SK-N-SH (cell line): ENCODE measurements around the gene SPEM1.

Source experiments
- CTCF ChIP-seq: fragments of 200-600 bp; sonication (generic); IDR thresholded peaks from 2 replicates; pipeline ENCODE4 v1.6.1; 2017; ENCODE audit warnings: antibody characterized with exemption, mild to moderate bottlenecking, moderate library complexity
- EZH2phosphoT487 ChIP-seq: fragments of 200-600 bp; sonication (generic); IDR thresholded peaks from 2 replicates; pipeline ENCODE4 v1.6.1; 2017; ENCODE audit warnings: low read depth, mixed run types, mild to moderate bottlenecking, antibody characterized with exemption, moderate library complexity, borderline replicate concordance
- FOXM1 ChIP-seq: IDR thresholded peaks from 2 replicates; pipeline ENCODE4 v1.4.0; 2012; ENCODE audit warnings: low read depth, mild to moderate bottlenecking
- IRF3 ChIP-seq: fragments of 150-350 bp; IDR thresholded peaks from 2 replicates; pipeline ENCODE4 v1.6.1; 2016; ENCODE audit warnings: mild to moderate bottlenecking, low read depth, low read length
- MAX ChIP-seq: IDR thresholded peaks from 2 replicates; pipeline ENCODE4 v1.4.0; 2012; ENCODE audit warnings: low read depth
- POLR2AphosphoS5 ChIP-seq: IDR thresholded peaks from 2 replicates; pipeline ENCODE4 v1.6.1; 2012; ENCODE audit warnings: low read depth, low read length
- RFX5 ChIP-seq: IDR thresholded peaks from 2 replicates; pipeline ENCODE4 v1.6.1; 2012; ENCODE audit warnings: mild to moderate bottlenecking, improper control_type of control experiment, low read length
- TCF12 ChIP-seq: IDR thresholded peaks from 2 replicates; pipeline ENCODE4 v1.4.0; 2012
- TEAD4 ChIP-seq: IDR thresholded peaks from 2 replicates; pipeline ENCODE4 v1.4.0; 2012; ENCODE audit warnings: mild to moderate bottlenecking, borderline replicate concordance; ENCODE audit not compliant: insufficient read depth

GRCh38 chr17:7408863-7409262 lies 11.3 kb upstream of the SPEM1 start:
- no peak for TF ChIP-seq TEAD4
- TF ChIP-seq EZH2phosphoT487, result no peak
- no peak for TF ChIP-seq POLR2AphosphoS5
- TF ChIP-seq CTCF, result no peak
- TF ChIP-seq TCF12, result no peak
- TF ChIP-seq IRF3, result no peak
- no peak for TF ChIP-seq RFX5
- no peak for TF ChIP-seq FOXM1
- TF ChIP-seq MAX, result no peak
